ENCODE results near the gene VDAC1. TPM values are rescaled to one million over a fixed set of nuclear protein-coding genes. Genes with fewer than 3 reads are reported as not detected.

The VDAC1 gene
- total and polyA plus RNA-seq, 2 of the 8 experiments (the other 6 are each of a cell fraction or from before 2014, with no cell fraction given) = 111 to 301 TPM

- no peaks in the 10 kb centered on the region; a peak in 3 of 7 replicates for H3K4me1 ChIP-seq (replicated peaks in 1 of 4; ENCODE audit: control insufficient read depth in 3 of 4, insufficient read depth in 4 of 4, low read length in 3 of 4)
- no peaks in the 10 kb centered on the region for H3K79me2 ChIP-seq (ENCODE audit: control insufficient read depth in 1 of 2, insufficient read depth in 2 of 2, low read length in 2 of 2)
- H4K91ac ChIP-seq (replicated peaks; ENCODE audit: insufficient read length, low read length) = no peak overlapping the region
- no peak overlapping the region for H2BK15ac ChIP-seq (ENCODE audit: low read length)
- no peak overlapping the region for H4K5ac ChIP-seq (ENCODE audit: insufficient read length, low read depth, low read length)
- no peaks in the 10 kb centered on the region for H3K79me1 ChIP-seq (ENCODE audit: low read depth, low read length)
- FAIRE-seq (no peak), DNase-seq (ENCODE audit: low read depth in 1 of 2, low spot score in 2 of 2) (no peak)
- WGBS, 2 experiments (ENCODE audit: extremely low coverage in 1 of 2, insufficient coverage in 1 of 2, insufficient read length in 1 of 2, insufficient replicate concordance in 2 of 2, low coverage in 1 of 2, low lambda C conversion rate in 2 of 2, missing lambda C conversion rate in 1 of 2) = 84% methylated on average over 3 of the region's 3 CpGs; no CpG with 5 or more reads in 1 of the 2 experiments
- POLR2A ChIA-PET (ENCODE audit: partially characterized antibody) = no interaction called here
- H3K4me2 ChIP-seq (ENCODE audit: insufficient read depth in 1 of 2, low read depth in 2 of 2, low read length in 2 of 2) = no peak overlapping the region
- H2AFZ ChIP-seq (ENCODE audit: low read length) = no peak overlapping the region
- H3K56ac ChIP-seq (replicated peaks; ENCODE audit: insufficient read length, low read depth, low read length) = no peak overlapping the region
- H3K9ac ChIP-seq (replicated peaks in 1 of 4; ENCODE audit: extremely low read depth in 1 of 4, low read depth in 3 of 4, low read length in 3 of 4) = no peak overlapping the region
- H3K4me3 ChIP-seq (ENCODE audit: extremely low read depth in 1 of 4, insufficient read depth in 2 of 4, low read depth in 3 of 4, low read length in 4 of 4) = no peak overlapping the region
- no peak overlapping the region for H2AK5ac ChIP-seq (ENCODE audit: low read depth, low read length)
- H3K9me3 ChIP-seq (ENCODE audit: insufficient read depth in 2 of 2, low read depth in 1 of 2, low read length in 1 of 2) = peaks cover 0 to 4% of the 10 kb centered on the region in 2 experiments; a peak in 1 of 4 replicates
- no peak overlapping the region for H4K8ac ChIP-seq (ENCODE audit: extremely low read depth, insufficient read depth, low read length)
- no peak overlapping the region for H2BK120ac ChIP-seq (replicated peaks; ENCODE audit: low read depth, low read length)
- no peak overlapping the region for H2BK12ac ChIP-seq (ENCODE audit: low read depth, low read length)
- H2BK5ac ChIP-seq (ENCODE audit: low read depth, low read length) = no peak overlapping the region
- H3K23ac ChIP-seq (ENCODE audit: insufficient read length) = no peak overlapping the region
- H3K36me3 ChIP-seq (ENCODE audit: control insufficient read depth in 2 of 4, insufficient read depth in 4 of 4, low read length in 3 of 4) = no peaks in the 10 kb centered on the region
- no peak overlapping the region for H3K27ac ChIP-seq (ENCODE audit: low read depth, low read length)
- no peak overlapping the region for H3K14ac ChIP-seq (ENCODE audit: insufficient read length)
- no peak overlapping the region for H3K4ac ChIP-seq (replicated peaks; ENCODE audit: insufficient read length, low read depth, low read length)
- peaks cover 1% of the 10 kb centered on the region; the same call in 1 of the 2 replicates for H3K23me2 ChIP-seq (ENCODE audit: low read depth, low read length)
- no peak overlapping the region for H3K18ac ChIP-seq (ENCODE audit: extremely low read depth, low read length)
- H3K27me3 ChIP-seq (replicated peaks in 1 of 4; ENCODE audit: control insufficient read depth in 3 of 4, extremely low read depth in 1 of 4, insufficient read depth in 3 of 4, low read length in 3 of 4) = no peaks in the 10 kb centered on the region; a peak in 1 of 7 replicates
- CTCF ChIA-PET (ENCODE audit: partially characterized antibody) = interaction anchor here (1.2 to 3.9 kb wide), 4 partner anchors 14 to 615 kb away, joined by 3 to 10 read pairs (median 6); no protein-coding TSS in a partner anchor
- H2BK20ac ChIP-seq (ENCODE audit: low read length) = no peak overlapping the region
- H4K20me1 ChIP-seq (replicated peaks in 1 of 2; ENCODE audit: control insufficient read depth in 1 of 2, insufficient read depth in 2 of 2, low read length in 2 of 2) = no peaks in the 10 kb centered on the region
- TF ChIP-seq CREB1 (IDR thresholded peaks at IDR 0.05) (no peak), TCF12 (IDR thresholded peaks at IDR 0.05; ENCODE audit: low read depth, low read length) (no peak), GABPA (IDR thresholded peaks at IDR 0.05; ENCODE audit: borderline replicate concordance, insufficient read depth, low read length) (no peak), KDM5A (IDR thresholded peaks at IDR 0.05; ENCODE audit: low read length) (no peak)
Measured at GRCh38 chr5:133930813-133931090, 74.0 kb downstream of the VDAC1 start.

Data from H1 (cell line).